ENCODE measurements around the gene MAGI3.
"Not testable (repeated sequence)": the region's sequence is repeated elsewhere in the genome, so short reads cannot be mapped to it uniquely, and the experiment has no call there.

DNA sequence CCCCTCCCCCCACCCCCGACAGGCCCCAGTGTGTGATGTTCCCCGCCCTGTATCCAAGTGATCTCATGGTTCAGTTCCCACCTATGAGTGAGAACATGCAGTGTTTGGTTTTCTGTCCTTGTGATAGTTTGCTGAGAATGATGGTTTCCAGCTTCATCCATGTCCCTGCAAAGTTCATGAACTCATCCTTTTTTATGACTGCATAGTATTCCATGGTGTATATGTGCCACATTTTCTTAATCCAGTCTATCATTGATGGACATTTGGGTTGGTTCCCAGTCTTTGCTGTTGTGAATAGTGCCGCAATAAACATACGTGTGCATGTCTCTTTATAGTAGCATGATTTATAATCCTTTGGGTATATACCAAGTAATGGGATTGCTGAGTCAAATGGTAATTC is 21.7 kb downstream of the MAGI3 start:
- TF ChIP-seq CTCF, POLR2AphosphoS5, POLR2A (IDR thresholded peaks at IDR 0.05): not testable (repeated sequence)
